Measurements from ENCODE around the gene CCDC81. TPM values are rescaled to one million over a fixed set of nuclear protein-coding genes. Genes with fewer than 3 reads are reported as not detected.

The CCDC81 gene
- total RNA-seq, 1 experiment from 2014 or later, result 0.49 TPM

DNA sequence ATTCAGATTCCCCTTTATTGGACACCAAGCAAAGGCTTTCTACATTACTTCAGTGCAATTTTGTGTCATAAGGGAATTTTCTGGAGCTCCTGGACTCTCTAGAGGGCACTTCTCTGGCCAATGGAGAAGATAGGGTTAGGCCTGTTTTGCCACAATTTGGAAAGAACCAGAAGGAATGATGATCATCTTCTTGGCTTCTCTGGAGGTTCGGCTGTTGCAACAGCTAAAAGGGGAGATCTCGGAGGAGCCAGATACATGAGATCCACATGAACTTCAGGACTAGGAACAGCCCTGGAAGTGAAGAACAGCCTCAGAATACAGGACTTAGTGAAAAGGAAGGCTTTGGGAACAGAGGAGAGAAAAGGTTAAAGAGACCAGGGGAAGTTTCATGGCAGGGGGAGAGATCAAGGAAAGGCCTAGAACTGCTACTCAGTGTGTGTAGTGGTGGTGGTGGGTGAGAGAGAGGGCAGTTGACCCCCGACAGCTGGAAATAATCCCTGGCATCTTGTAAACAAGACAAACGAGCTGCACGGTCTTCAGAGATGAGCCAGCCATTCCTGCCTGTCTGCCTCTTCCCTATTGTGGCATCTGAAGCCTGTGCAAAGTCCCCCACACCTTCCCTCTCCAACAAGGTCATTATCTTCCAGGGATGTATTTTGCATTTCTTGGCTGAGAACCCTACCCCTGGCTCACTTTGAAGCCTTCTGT lies 83.8 kb downstream of the CCDC81 start:
- DNase-seq (ENCODE audit: low read depth, low spot score) (no peak), ATAC-seq (no peak)
- BruUV-seq (replicated peaks), result no TSS peak
- intact Hi-C loops (cut with micrococcal nuclease; ENCODE audit: unreplicated experiment), result loop anchor here (5.0 to 10.0 kb wide), 3 partner anchors 114 to 286 kb away; partner anchors contain the start of gene ME3
- no peak for TF ChIP-seq POLR2AphosphoS5 (IDR thresholded peaks at IDR 0.05; ENCODE audit: low read depth, low read length)
- no peak for TF ChIP-seq TCF7L2 (IDR thresholded peaks at IDR 0.05; ENCODE audit: low read depth, low read length)
- H3K9me3 ChIP-seq (ENCODE audit: control insufficient read depth, insufficient read depth, low read depth, low read length), result no peaks in the 10 kb centered on the region
- POLR2A ChIA-PET, result interaction anchor here (1.2 kb wide), 1 partner anchor 26 kb away, joined by 6 read pairs; no protein-coding TSS in a partner anchor
- no peaks in the 10 kb centered on the region for H3K36me3 ChIP-seq (ENCODE audit: control insufficient read depth, insufficient read depth, low read length)
- peaks cover 40% of the 10 kb centered on the region for H3K4me1 ChIP-seq (ENCODE audit: control insufficient read depth, insufficient read depth, low read length)
- H3K27ac ChIP-seq (ENCODE audit: low read length), result peak overlapping the region; percentile 91
- in situ Hi-C loops (cut with HindIII; ENCODE audit: low pct_unique_long_range_greater_than_20kb, low sequenced_read_pairs), result no loop called here
- H3K27me3 ChIP-seq (ENCODE audit: control insufficient read depth, insufficient read depth, low read length), result no peaks in the 10 kb centered on the region
- CTCF ChIA-PET, result no interaction called here
- no peak overlapping the region for H3K4me3 ChIP-seq (ENCODE audit: low read depth in 2 of 2, low read length in 2 of 2)

DNA sequence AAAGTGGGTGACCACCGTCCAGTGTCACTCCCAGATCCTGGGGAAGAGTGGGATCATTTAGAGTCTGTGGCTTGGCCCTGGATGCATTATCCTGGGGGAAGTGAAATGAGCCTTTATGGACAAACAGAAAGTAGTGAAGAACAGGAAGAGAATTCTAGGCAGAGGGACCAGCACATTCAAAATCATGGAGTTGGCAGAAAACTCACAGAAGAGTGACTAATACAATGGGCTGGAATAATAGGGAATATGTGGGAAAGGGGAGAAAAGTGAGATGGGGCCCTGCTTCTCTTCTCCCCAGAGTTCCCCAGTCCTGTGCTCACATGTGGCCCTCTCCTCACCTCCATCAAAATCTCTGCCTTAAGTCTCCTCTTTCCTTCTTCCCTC lies 84.3 kb downstream of the CCDC81 start:
- no peaks in the 10 kb centered on the region for H3K9me3 ChIP-seq (ENCODE audit: control insufficient read depth, insufficient read depth, low read depth, low read length)
- no peaks in the 10 kb centered on the region for H3K36me3 ChIP-seq (ENCODE audit: control insufficient read depth, insufficient read depth, low read length)
- ChIA-PET CTCF (no interaction called here), POLR2A (no interaction called here)
- TF ChIP-seq, protein P1, sequence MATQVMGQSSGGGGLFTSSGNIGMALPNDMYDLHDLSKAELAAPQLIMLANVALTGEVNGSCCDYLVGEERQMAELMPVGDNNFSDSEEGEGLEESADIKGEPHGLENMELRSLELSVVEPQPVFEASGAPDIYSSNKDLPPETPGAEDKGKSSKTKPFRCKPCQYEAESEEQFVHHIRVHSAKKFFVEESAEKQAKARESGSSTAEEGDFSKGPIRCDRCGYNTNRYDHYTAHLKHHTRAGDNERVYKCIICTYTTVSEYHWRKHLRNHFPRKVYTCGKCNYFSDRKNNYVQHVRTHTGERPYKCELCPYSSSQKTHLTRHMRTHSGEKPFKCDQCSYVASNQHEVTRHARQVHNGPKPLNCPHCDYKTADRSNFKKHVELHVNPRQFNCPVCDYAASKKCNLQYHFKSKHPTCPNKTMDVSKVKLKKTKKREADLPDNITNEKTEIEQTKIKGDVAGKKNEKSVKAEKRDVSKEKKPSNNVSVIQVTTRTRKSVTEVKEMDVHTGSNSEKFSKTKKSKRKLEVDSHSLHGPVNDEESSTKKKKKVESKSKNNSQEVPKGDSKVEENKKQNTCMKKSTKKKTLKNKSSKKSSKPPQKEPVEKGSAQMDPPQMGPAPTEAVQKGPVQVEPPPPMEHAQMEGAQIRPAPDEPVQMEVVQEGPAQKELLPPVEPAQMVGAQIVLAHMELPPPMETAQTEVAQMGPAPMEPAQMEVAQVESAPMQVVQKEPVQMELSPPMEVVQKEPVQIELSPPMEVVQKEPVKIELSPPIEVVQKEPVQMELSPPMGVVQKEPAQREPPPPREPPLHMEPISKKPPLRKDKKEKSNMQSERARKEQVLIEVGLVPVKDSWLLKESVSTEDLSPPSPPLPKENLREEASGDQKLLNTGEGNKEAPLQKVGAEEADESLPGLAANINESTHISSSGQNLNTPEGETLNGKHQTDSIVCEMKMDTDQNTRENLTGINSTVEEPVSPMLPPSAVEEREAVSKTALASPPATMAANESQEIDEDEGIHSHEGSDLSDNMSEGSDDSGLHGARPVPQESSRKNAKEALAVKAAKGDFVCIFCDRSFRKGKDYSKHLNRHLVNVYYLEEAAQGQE (IDR thresholded peaks at IDR 0.05; ENCODE audit: insufficient read depth in 1 of 2, low read depth in 2 of 2, low read length in 1 of 2), result no peak
- TF ChIP-seq, protein P2, sequence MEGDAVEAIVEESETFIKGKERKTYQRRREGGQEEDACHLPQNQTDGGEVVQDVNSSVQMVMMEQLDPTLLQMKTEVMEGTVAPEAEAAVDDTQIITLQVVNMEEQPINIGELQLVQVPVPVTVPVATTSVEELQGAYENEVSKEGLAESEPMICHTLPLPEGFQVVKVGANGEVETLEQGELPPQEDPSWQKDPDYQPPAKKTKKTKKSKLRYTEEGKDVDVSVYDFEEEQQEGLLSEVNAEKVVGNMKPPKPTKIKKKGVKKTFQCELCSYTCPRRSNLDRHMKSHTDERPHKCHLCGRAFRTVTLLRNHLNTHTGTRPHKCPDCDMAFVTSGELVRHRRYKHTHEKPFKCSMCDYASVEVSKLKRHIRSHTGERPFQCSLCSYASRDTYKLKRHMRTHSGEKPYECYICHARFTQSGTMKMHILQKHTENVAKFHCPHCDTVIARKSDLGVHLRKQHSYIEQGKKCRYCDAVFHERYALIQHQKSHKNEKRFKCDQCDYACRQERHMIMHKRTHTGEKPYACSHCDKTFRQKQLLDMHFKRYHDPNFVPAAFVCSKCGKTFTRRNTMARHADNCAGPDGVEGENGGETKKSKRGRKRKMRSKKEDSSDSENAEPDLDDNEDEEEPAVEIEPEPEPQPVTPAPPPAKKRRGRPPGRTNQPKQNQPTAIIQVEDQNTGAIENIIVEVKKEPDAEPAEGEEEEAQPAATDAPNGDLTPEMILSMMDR (IDR thresholded peaks at IDR 0.05), result no peak
- TF ChIP-seq POLR2AphosphoS5 (IDR thresholded peaks at IDR 0.05; ENCODE audit: low read depth, low read length), result no peak
- no peak for TF ChIP-seq TCF7L2 (IDR thresholded peaks at IDR 0.05; ENCODE audit: low read depth, low read length)
- no peak for TF ChIP-seq SIN3A (IDR thresholded peaks at IDR 0.05; ENCODE audit: borderline replicate concordance, insufficient read depth, low read depth, low read length)
- in situ Hi-C loops (cut with HindIII; ENCODE audit: low pct_unique_long_range_greater_than_20kb, low sequenced_read_pairs), result no loop called here
- ATAC-seq, result no peak
- peak overlapping the region; percentile 91 for H3K27ac ChIP-seq (ENCODE audit: low read length)
- H3K27me3 ChIP-seq (ENCODE audit: control insufficient read depth, insufficient read depth, low read length), result no peaks in the 10 kb centered on the region
- DNase-seq (ENCODE audit: low read depth, low spot score), result no peak
- peaks cover 40% of the 10 kb centered on the region for H3K4me1 ChIP-seq (ENCODE audit: control insufficient read depth, insufficient read depth, low read length)
- BruUV-seq (replicated peaks), result no TSS peak
- no peak overlapping the region for H3K4me3 ChIP-seq (ENCODE audit: low read depth in 2 of 2, low read length in 2 of 2)
- intact Hi-C loops (cut with micrococcal nuclease; ENCODE audit: unreplicated experiment), result loop anchor here (5.0 to 10.0 kb wide), 3 partner anchors 113 to 286 kb away; partner anchors contain the start of gene ME3
